Loucy (cell line): ENCODE measurements around the gene TLL1.

Experiments used
- H2AFZ ChIP-seq: fragments of 200-600 bp; sonication (generic); 2 replicates; pipeline ENCODE4 v1.6.0; 2016; ENCODE audit warnings: antibody characterized with exemption, mild to moderate bottlenecking, low read length, moderate library complexity
- H3F3A ChIP-seq: fragments of 200-600 bp; 2 replicates; pipeline ENCODE4 v1.6.0; 2016; ENCODE audit warnings: antibody characterized with exemption, low read depth, mild to moderate bottlenecking
- H3K27me3 ChIP-seq: fragments of 200-600 bp; sonication (generic); 2 replicates; pipeline ENCODE4 v1.6.1; 2014; ENCODE audit warnings: low read length, mild to moderate bottlenecking; ENCODE audit not compliant: insufficient read depth, poor library complexity, severe bottlenecking
- H3K36me3 ChIP-seq: fragments of 200-600 bp; sonication (generic); 2 replicates; pipeline ENCODE4 v1.6.1; 2016; ENCODE audit warnings: low read length; ENCODE audit not compliant: insufficient read depth
- H3K4me1 ChIP-seq: fragments of 200-600 bp; sonication (generic); 2 replicates; pipeline ENCODE4 v1.5.1; 2014; ENCODE audit warnings: low read length, mild to moderate bottlenecking; ENCODE audit not compliant: insufficient read depth, poor library complexity, severe bottlenecking
- H3K4me2 ChIP-seq: fragments of 200-600 bp; sonication (generic); 2 replicates; pipeline ENCODE4 v1.6.0; 2014; ENCODE audit warnings: antibody characterized with exemption, low read length, low read depth, mild to moderate bottlenecking; ENCODE audit not compliant: poor library complexity, severe bottlenecking
- H3K4me3 ChIP-seq: fragments of 200-600 bp; sonication (generic); 2 replicates; pipeline ENCODE4 v1.5.1; 2014; ENCODE audit warnings: low read length, mild to moderate bottlenecking, mixed read lengths; ENCODE audit not compliant: poor library complexity, severe bottlenecking
- H3K79me2 ChIP-seq: fragments of 200-600 bp; sonication (generic); 2 replicates; pipeline ENCODE4 v1.6.1; 2014; ENCODE audit warnings: low read length; ENCODE audit not compliant: insufficient read depth
- H3K9ac ChIP-seq: fragments of 200-600 bp; sonication (generic); 2 replicates; pipeline ENCODE4 v1.6.0; 2014; ENCODE audit warnings: mild to moderate bottlenecking, low read depth, low read length, moderate library complexity; ENCODE audit not compliant: poor library complexity, severe bottlenecking
- H3K9me2 ChIP-seq: fragments of 200-600 bp; sonication (generic); replicated peaks from 2 replicates; pipeline ENCODE4 v1.6.1; 2016; ENCODE audit warnings: low read depth, low read length, mixed read lengths
- H3K9me3 ChIP-seq: fragments of 200-600 bp; sonication (generic); 2 replicates; pipeline ENCODE4 v1.6.1; 2014; ENCODE audit warnings: mild to moderate bottlenecking, antibody characterized with exemption, low read length, low read depth; ENCODE audit not compliant: insufficient read depth
- H4K20me1 ChIP-seq: fragments of 200-600 bp; sonication (generic); 2 replicates; pipeline ENCODE4 v1.6.0; 2014; ENCODE audit warnings: antibody characterized with exemption, low read length, mild to moderate bottlenecking; ENCODE audit not compliant: insufficient read depth, poor library complexity, severe bottlenecking
- CTCF ChIP-seq: fragments of 200-600 bp; sonication (generic); conservative IDR thresholded peaks from 2 replicates; pipeline ENCODE4 v1.5.1; 2014; ENCODE audit warnings: mild to moderate bottlenecking, antibody characterized with exemption, low read length
- EZH2phosphoT487 ChIP-seq: fragments of 200-600 bp; IDR thresholded peaks from 2 replicates; pipeline ENCODE4 v1.6.1; 2018; ENCODE audit warnings: antibody characterized with exemption, mild to moderate bottlenecking, moderate library complexity, borderline replicate concordance

Gene TLL1

GRCh38 chr4:166078955-166079354, 205.9 kb downstream of the TLL1 start:
- Histone ChIP-seq H4K20me1 (no peaks in the 10 kb centered on the region), H2AFZ (no peak overlapping the region), H3K9ac (no peak overlapping the region), H3K4me3 (no peak overlapping the region), H3K9me2 (no peaks in the 10 kb centered on the region), H3K4me1 (no peaks in the 10 kb centered on the region), H3F3A (no peaks in the 10 kb centered on the region), H3K9me3 (no peaks in the 10 kb centered on the region), H3K27me3 (no peaks in the 10 kb centered on the region), H3K36me3 (no peaks in the 10 kb centered on the region), H3K4me2 (no peak overlapping the region), H3K79me2 (no peaks in the 10 kb centered on the region)
- TF ChIP-seq EZH2phosphoT487 (no peak), CTCF (no peak)

GRCh38 chr4:166087569-166087968, 214.5 kb downstream of the TLL1 start:
- no peak overlapping the region for H3K4me2 ChIP-seq
- H3K79me2 ChIP-seq: no peaks in the 10 kb centered on the region
- no peaks in the 10 kb centered on the region for H3K36me3 ChIP-seq
- TF ChIP-seq EZH2phosphoT487 (no peak), CTCF (no peak)
- peaks cover 5% of the 10 kb centered on the region for H3K4me1 ChIP-seq
- no peak overlapping the region for H3K9ac ChIP-seq
- no peaks in the 10 kb centered on the region for H3K9me3 ChIP-seq
- no peak overlapping the region; the same call in 1 of the 2 replicates for H2AFZ ChIP-seq
- no peaks in the 10 kb centered on the region for H3K9me2 ChIP-seq
- no peaks in the 10 kb centered on the region for H3F3A ChIP-seq
- H3K27me3 ChIP-seq: no peaks in the 10 kb centered on the region
- no peaks in the 10 kb centered on the region for H4K20me1 ChIP-seq
- no peak overlapping the region for H3K4me3 ChIP-seq

GRCh38 chr4:166088576-166088975, 215.5 kb downstream of the TLL1 start:
- H3K79me2 ChIP-seq: no peaks in the 10 kb centered on the region
- no peaks in the 10 kb centered on the region for H3K36me3 ChIP-seq
- no peaks in the 10 kb centered on the region for H3K9me2 ChIP-seq

More at GRCh38 chr4:166088576-166088975, 215.5 kb downstream of the TLL1 start:
- Histone ChIP-seq H3K27me3 (no peaks in the 10 kb centered on the region), H3K4me3 (no peak overlapping the region), H3K9ac (no peak overlapping the region), H2AFZ (no peak overlapping the region), H3K9me3 (no peaks in the 10 kb centered on the region), H3K4me1 (peaks cover 5% of the 10 kb centered on the region), H3K4me2 (no peak overlapping the region), H4K20me1 (no peaks in the 10 kb centered on the region), H3F3A (no peaks in the 10 kb centered on the region)
- TF ChIP-seq EZH2phosphoT487 (no peak), CTCF (no peak)
